GM18909 (cell line): ENCODE data around the gene STK32A.
"Not testable (repeated sequence)": the region's sequence is repeated elsewhere in the genome, so short reads cannot be mapped to it uniquely, and the experiment has no call there.

Source experiments
- ATAC-seq: cut with Tn5 transposase; IDR thresholded peaks from one replicate; pipeline ENCODE4 v1.9.1; 2021; ENCODE audit warnings: mild to moderate bottlenecking; ENCODE audit not compliant: unreplicated experiment, poor library complexity

The STK32A gene

GRCh38 chr5:147339313-147339712 is 104.5 kb downstream of the STK32A start:
- no peak for ATAC-seq

GRCh38 chr5:147340941-147341340 is 106.1 kb downstream of the STK32A start:
- no peak for ATAC-seq

- ATAC-seq, result no peak
Observed at GRCh38 chr5:147341345-147341744, 106.5 kb downstream of the STK32A start.

DNA sequence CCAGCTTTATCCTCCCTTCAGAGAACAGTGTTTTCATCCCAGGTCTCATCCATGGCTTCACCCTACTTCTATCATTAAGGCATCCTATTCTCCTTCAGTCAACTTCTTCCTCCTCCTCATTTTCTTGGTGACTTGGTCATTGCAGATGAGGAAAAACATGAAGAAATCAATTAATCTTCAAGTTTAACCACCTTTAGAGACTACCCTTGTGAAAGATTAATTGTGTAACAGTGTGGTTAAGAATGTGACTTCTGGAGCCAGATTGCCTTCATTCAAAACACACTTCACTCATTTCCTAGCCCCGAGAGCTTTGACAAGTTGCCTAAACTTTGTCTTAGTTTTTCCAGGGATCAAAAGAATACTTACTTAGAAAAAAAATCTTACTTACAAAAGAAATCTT is 110.0 kb downstream of the STK32A start:
- ATAC-seq, result no peak

DNA sequence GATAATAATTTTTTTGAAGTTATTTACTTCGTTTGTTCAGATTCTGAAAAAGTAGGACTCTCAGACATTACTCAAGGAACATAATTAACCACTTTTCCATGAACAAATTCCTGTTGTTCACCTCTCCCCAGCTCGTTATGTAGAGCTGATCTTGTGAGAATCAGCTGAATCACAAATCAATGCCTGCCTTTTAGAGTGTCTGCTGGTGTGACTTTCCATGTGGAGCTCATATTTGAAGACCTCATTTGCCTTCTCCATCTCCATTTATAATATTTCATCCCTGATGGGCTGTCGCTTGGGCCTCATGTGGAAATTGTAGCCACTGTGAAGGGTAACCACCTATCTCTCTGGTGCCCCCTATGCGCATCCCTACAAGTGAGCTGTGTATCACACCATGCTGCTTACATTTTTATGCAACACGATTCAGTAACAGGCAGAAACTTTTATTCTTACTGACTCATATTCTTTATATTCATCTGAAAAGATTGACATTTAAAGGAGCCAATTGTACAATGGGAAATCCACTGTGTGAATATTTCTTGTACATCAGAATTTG is 111.3 kb downstream of the STK32A start:
- ATAC-seq, result no peak

GRCh38 chr5:147348046-147348445 is 113.2 kb downstream of the STK32A start:
- no peak for ATAC-seq

- no peak for ATAC-seq
Observed at GRCh38 chr5:147348451-147348850, 113.6 kb downstream of the STK32A start.

GRCh38 chr5:147349241-147349640 is 114.4 kb downstream of the STK32A start:
- no peak for ATAC-seq

DNA sequence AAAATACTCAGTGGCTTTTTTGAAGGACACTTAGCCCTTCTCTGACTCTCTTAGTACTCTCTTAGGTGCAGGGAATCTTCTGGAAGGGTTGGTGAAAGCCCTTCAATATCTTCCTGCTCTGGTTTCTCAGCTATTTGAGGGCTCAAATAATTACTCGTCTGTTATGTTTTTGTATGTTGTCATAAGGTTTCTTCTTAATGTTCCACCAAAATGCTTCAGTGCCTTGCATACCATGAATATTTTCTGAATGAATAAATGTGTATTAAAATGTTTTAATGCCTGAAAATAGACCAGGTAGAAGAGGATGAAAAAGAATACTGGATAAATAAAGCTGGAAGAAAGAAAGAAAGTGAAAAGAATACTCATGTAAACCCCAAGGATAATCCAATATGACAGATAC is 124.3 kb downstream of the STK32A start:
- no peak for ATAC-seq

DNA sequence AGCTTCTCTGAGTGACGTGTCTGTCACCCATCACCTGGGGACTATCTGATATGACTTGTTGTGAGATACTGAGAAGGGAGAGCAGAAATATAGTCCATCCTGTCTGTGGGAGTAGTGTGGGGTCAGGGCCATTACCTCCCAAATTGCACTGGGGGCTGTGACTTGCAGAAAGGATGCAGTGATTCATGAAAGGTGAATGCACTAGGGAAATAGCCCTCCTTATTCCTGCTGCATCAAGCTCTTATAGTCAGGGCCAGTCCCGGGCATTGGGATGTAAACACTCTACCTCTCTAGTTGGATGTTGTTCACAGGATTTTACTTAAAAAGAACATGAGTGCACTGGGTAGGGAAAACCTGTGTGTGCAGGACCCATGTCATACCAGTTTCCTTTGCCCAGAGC is 124.8 kb downstream of the STK32A start:
- ATAC-seq, result no peak

- no peak for ATAC-seq
Observed at GRCh38 chr5:147360816-147361215, 126.0 kb downstream of the STK32A start.

- ATAC-seq, result no peak
Observed at GRCh38 chr5:147361441-147362175, 126.8 kb downstream of the STK32A start.

- ATAC-seq, result not testable (repeated sequence)
Observed at GRCh38 chr5:147367381-147367780, 132.6 kb downstream of the STK32A start.

- ATAC-seq, result no peak
Observed at GRCh38 chr5:147369742-147370374, 135.0 kb downstream of the STK32A start.

DNA sequence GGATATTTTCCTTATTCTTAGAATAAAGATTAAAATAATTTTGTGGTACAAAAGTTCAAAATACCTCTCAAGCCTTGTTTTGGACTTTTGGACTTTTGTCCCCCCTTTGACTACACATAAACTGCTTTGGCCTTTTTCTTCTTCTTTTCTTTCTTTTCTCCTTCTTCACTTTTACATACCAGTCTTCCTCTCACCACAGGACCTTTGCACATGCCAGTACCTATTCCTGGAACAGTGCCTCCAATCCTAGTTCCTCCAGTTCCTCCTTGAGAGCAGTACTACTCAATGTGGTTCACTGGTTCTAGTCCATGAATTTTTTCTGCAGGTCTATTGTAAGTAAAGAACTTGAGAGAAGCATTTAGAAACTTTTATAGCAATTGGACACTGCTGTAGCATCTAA is 136.5 kb downstream of the STK32A start:
- no peak for ATAC-seq

GRCh38 chr5:147372191-147372590 is 137.4 kb downstream of the STK32A start:
- no peak for ATAC-seq

DNA sequence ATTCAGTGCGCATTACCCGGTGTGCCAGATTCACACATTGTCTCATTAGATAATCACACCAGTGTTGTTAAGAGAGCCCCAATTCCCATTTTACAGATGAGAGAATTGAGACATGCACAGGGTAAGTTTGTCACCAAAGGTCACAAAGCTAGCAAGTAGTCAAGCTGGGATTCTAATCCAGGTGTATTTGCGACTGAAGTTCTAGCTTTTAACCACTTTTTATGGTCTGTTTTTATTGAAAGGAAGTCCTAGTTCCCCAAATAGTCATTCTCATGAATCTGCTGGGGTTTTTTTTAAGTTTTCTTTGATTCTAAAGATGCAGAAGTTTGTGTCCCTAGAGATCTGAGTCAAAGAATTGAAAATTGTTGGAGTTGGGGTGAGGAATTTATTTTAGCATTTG is 138.5 kb downstream of the STK32A start:
- no peak for ATAC-seq

DNA sequence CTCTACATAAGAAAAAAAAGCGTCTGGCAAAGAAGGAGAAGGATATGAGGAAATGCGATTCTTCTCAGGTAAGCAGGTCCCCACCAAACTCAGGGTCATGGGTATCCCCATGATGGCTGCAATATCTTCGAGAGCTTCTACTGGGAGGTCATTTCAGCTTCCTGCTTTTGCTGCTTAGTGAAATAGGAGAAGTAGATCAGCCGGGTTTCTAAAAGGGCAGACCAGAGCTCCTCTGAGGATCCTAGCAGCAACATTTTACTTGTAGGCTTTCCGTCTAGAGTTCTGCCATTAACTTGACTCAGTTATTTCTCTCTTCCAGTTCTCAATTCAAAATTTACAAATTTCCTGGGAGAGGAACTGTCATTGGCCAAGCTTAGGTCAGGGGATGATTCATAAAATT is 140.3 kb downstream of the STK32A start:
- ATAC-seq, result no peak

- ATAC-seq, result no peak
Observed at GRCh38 chr5:147377682-147378081, 142.9 kb downstream of the STK32A start.

GRCh38 chr5:147381555-147381954 is 146.7 kb downstream of the STK32A start:
- no peak for ATAC-seq

DNA sequence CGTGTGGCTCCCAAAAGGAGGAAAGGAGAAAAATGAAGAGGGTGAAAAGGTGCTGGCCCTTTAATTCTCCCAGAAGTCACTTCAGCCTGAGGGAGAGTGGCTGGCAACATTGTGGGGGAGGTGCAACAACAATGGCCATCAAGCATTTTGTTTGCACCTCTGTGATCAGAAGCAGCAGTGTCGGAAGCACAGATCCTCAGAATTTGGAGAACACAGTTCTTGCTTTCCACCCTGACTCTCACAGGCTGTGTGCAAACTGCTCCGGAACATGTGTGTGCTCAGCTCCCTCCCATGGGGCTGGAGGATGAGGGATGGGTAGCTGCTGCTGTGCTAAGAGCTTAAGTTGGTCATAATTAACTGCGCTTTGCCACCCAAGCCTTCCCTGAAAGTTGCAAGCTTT is 147.9 kb downstream of the STK32A start:
- no peak for ATAC-seq
